Fibroblast of lung (primary cell): Measurements from ENCODE around the gene RANBP10.

Source experiments
- EZH2 ChIP-seq: IDR thresholded peaks from 2 replicates; pipeline ENCODE4 v1.5.1; 2012; ENCODE audit warnings: low read length, control low read depth, mild to moderate bottlenecking; ENCODE audit errors: missing control alignments
- TF ChIP-seq, protein P1 (sequence below), 2 donors: IDR thresholded peaks in 1 of 2; conservative IDR thresholded peaks in 1 of 2; 1 replicate in 1 of 2; 2 replicates in 1 of 2; pipeline ENCODE4 v1.5.1; 2011 to 2012; ENCODE audit warnings: low read length in 2 of 2, control low read depth in 1 of 2, inconsistent platforms in 1 of 2, low read depth in 1 of 2, mild to moderate bottlenecking in 1 of 2

DNA sequence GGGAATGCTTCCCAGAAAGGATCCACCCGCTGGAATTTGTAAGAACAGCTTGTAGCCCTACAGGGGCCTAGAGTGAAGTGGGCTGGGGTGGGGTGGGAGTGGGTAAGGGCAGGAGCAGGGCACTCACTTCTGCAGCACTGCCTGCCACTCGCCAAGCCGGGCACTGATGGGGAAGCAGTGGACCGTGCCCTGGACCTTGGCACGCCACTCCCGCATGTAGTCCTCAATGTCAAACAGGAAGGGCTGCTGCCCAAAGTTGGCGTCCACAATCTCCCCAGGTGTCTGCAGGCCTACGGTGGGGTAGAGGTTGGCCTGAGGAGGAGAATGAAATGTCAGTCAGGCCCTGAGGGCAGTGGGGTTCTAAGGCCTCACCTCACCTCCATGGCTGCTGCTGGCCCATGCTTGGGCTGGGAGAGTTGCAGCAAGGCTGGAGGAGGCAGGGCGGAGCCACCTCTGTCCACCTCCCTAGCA lies 71.6 kb downstream of the RANBP10 start:
- TF ChIP-seq, protein P1, sequence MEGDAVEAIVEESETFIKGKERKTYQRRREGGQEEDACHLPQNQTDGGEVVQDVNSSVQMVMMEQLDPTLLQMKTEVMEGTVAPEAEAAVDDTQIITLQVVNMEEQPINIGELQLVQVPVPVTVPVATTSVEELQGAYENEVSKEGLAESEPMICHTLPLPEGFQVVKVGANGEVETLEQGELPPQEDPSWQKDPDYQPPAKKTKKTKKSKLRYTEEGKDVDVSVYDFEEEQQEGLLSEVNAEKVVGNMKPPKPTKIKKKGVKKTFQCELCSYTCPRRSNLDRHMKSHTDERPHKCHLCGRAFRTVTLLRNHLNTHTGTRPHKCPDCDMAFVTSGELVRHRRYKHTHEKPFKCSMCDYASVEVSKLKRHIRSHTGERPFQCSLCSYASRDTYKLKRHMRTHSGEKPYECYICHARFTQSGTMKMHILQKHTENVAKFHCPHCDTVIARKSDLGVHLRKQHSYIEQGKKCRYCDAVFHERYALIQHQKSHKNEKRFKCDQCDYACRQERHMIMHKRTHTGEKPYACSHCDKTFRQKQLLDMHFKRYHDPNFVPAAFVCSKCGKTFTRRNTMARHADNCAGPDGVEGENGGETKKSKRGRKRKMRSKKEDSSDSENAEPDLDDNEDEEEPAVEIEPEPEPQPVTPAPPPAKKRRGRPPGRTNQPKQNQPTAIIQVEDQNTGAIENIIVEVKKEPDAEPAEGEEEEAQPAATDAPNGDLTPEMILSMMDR (conservative IDR thresholded peaks at IDR 0.05 in 1 of 2, IDR thresholded peaks at IDR 0.05 in 1 of 2; ENCODE audit: low read depth in 1 of 2, low read length in 2 of 2) = no peak
- no peak for TF ChIP-seq EZH2
